ENCODE results near the gene OTUD6A. TPM values are rescaled to one million over a fixed set of nuclear protein-coding genes. Genes with fewer than 3 reads are reported as not detected.

OTUD6A gene
- total and polyA plus RNA-seq, 8 donors, result 0.09 to 0.13 (median 0.10) TPM; not detected in 5

GRCh38 chrX:70062961-70063550, 799 bp downstream of the OTUD6A start:
- H3K9me3 ChIP-seq, result no peaks in the 10 kb centered on the region
- intact Hi-C loops (cut with DNase I), result no loop called here
- no peak overlapping the region for H3K27ac ChIP-seq
- no peaks in the 10 kb centered on the region for H3K27me3 ChIP-seq
- no peak for DNase-seq
- H3K4me3 ChIP-seq, result no peak overlapping the region
- ATAC-seq, result no peak
- no peaks in the 10 kb centered on the region for H3K36me3 ChIP-seq
- no peak for TF ChIP-seq CTCF (IDR thresholded peaks at IDR 0.05)
- H3K4me1 ChIP-seq, result no peaks in the 10 kb centered on the region

GRCh38 chrX:70066646-70067045, 4.4 kb downstream of the OTUD6A start:
- no peak overlapping the region for H3K4me3 ChIP-seq
- peaks cover 0 to 6% of the 10 kb centered on the region in 2 donors for H3K27me3 ChIP-seq
- intact Hi-C loops (cut with DNase I), result no loop called here
- no peak for TF ChIP-seq CTCF (IDR thresholded peaks at IDR 0.05)
- H3K4me1 ChIP-seq, result no peaks in the 10 kb centered on the region
- H3K9me3 ChIP-seq, result no peaks in the 10 kb centered on the region
- no peaks in the 10 kb centered on the region for H3K36me3 ChIP-seq
- DNase-seq, result no peak
- no peak overlapping the region for H3K27ac ChIP-seq
- ATAC-seq, result no peak

- ATAC-seq (no peak), DNase-seq (no peak)
- H3K36me3 ChIP-seq, result no peaks in the 10 kb centered on the region
- TF ChIP-seq CTCF (IDR thresholded peaks at IDR 0.05), result no peak
- intact Hi-C loops (cut with DNase I), result no loop called here
- H3K4me3 ChIP-seq, result no peak overlapping the region
- H3K4me1 ChIP-seq, result no peaks in the 10 kb centered on the region
- no peaks in the 10 kb centered on the region for H3K9me3 ChIP-seq
- peaks cover 0 to 32% of the 10 kb centered on the region in 2 donors for H3K27me3 ChIP-seq
- no peak overlapping the region for H3K27ac ChIP-seq
Measured at GRCh38 chrX:70079297-70079696, 17.0 kb downstream of the OTUD6A start.

GRCh38 chrX:70079870-70080269, 17.6 kb downstream of the OTUD6A start:
- DNase-seq (no peak), ATAC-seq (no peak)
- Histone ChIP-seq H3K9me3 (no peaks in the 10 kb centered on the region), H3K27ac (no peak overlapping the region), H3K36me3 (no peaks in the 10 kb centered on the region), H3K4me1 (no peaks in the 10 kb centered on the region), H3K27me3 (peaks cover 0 to 32% of the 10 kb centered on the region in 2 donors), H3K4me3 (no peak overlapping the region)
- intact Hi-C loops (cut with DNase I), result no loop called here
- TF ChIP-seq CTCF (IDR thresholded peaks at IDR 0.05), result no peak

- Histone ChIP-seq H3K27me3 (peaks cover 0 to 32% of the 10 kb centered on the region in 2 donors), H3K36me3 (no peaks in the 10 kb centered on the region), H3K4me3 (no peak overlapping the region), H3K27ac (no peak overlapping the region), H3K4me1 (no peaks in the 10 kb centered on the region), H3K9me3 (no peaks in the 10 kb centered on the region)
- DNase-seq (no peak), ATAC-seq (no peak)
- intact Hi-C loops (cut with DNase I), result no loop called here
- TF ChIP-seq CTCF (IDR thresholded peaks at IDR 0.05), result no peak
Measured at GRCh38 chrX:70082723-70083122, 20.5 kb downstream of the OTUD6A start.

Data from left lung (tissue), 10 donors.